GM21515 (cell line): ENCODE results near the gene STXBP3.

ENCODE experiments used
- ATAC-seq: cut with Tn5 transposase; IDR thresholded peaks from one replicate; pipeline ENCODE4 v1.9.1; 2021; ENCODE audit not compliant: unreplicated experiment

Gene STXBP3

DNA sequence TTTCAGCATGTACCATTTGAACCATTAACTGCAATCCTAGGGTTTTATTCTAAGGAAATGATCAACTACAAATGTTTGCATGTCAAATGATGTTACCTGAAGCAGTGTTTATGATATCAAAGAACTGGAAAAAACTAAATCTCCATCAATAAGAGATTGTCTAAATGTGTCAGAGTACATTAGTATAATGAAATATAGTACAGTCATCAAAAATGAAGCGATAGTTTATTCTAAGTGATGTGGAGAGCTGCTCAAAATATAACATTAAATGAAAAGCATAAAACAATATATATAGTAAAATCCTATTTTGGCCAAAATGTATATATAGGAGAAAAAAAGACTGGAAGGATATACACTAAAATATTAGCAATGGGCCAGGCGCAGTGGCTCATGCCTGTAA, 86.5 kb downstream of the STXBP3 start:
- no peak for ATAC-seq

- ATAC-seq, result no peak
These were observed 95.2 kb downstream of the STXBP3 start for GRCh38 chr1:108841703-108842102.

DNA sequence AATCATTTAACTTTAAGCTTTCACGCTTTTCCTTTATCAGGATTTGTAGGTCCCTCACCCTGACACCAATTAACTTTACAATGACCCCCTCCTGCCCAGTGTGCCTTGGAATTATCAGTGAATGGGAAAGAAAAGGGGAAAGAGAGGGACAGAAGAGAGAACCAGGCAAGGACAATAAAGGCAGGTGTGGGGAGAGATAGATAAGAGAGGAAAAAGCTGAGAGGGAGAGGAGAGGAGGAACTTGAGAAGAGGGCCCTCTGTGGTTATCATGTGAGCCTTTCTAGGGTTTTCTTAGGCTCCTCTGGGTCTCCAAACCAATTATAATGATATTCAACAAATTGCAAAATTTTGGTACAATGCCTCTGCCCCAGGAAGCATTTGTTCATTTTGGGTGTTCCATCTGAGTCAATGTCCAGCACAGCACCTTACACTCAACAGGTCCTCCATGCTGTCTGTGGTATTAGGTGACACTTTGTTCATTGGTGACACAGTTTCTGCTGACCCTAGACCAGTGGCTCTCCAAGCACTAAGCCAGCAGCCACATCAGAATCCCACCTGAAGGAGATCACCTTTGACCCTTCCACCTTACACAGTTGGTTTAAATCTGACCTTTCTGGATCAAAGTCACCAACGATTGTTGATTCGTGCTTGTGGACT, 96.2 kb downstream of the STXBP3 start:
- no peak for ATAC-seq

- ATAC-seq, result no peak
These were observed 97.1 kb downstream of the STXBP3 start for GRCh38 chr1:108843390-108844137.

- no peak for ATAC-seq
These were observed 99.0 kb downstream of the STXBP3 start for GRCh38 chr1:108845446-108845845.

- ATAC-seq, result no peak
These were observed 99.5 kb downstream of the STXBP3 start for GRCh38 chr1:108845991-108846390.

DNA sequence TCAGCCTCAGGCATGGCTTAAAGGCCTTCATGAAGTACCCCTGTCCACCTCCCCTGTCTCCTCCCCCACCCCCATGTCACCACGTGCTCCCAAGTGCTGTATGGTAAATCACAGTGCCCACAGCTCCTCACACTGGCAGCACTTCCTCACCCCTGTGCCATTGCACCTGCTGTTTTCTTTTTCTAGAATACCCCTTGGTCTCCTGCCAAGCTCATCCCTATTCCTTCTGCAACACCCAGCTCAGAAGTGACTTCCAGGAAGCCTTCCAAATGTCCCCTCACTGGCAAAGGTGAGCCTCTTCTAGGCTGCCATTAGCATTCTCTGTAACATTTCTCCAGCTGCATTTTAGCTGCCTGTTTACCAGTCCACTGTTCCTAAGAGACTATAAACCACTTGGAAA, 101.0 kb downstream of the STXBP3 start:
- ATAC-seq, result no peak

- no peak for ATAC-seq
These were observed 102.3 kb downstream of the STXBP3 start for GRCh38 chr1:108848806-108849205.

GRCh38 chr1:108850929-108851328, 104.5 kb downstream of the STXBP3 start:
- ATAC-seq, result no peak

DNA sequence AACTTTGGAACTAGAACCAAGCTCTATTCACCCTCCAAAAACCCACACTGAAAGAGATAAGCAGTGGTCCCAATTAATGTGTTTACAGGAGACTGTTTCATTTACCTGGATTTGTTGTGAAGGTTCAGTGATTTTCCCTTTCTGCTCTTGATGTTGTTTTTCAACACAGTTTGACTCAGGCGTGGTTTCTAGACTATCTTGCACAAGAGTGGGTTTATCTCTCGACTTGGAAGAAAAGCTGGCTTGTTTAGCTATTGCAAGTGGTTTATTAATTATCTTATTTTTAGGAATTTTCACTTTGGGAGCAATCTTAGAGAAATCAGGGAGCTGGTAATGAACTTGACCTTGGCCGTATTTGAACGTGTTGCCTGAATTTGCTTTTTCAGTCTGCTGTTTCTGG, 105.1 kb downstream of the STXBP3 start:
- no peak for ATAC-seq

DNA sequence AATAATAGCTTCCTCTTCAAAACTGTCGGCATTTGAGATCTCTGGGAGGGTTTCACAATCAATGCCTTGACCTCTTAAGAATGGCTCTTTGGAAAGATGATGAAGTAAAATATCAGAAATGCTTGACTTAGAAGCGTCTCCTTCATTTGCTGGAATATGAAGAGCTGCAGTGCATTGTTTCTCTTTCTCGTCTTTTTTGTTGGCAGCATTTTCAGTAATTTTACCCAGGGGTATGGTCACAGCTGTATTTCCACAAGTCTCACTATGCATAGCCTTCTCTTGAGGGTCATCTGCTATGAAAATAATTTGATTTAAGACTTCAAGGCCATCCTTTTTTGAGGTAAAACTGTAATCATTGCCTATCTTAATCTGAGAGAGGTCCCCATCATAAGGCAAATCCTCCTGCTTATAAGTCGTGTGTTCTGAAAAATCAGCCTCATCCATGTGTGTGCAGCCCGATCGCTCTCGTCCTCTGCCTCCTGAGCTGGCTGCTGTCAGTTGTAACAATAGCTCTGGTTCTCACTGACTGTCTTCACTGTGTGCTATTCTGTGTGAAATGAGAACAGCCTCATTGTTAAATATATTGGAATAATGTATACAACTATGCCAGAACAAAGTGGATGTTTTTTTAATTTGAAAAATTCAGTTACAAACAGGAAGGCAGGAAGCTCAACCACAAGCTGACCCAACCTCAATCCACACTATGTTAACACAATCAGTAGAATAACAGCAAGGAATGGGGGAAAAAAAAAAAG, 105.9 kb downstream of the STXBP3 start:
- ATAC-seq, result no peak

GRCh38 chr1:108854221-108855019, 107.9 kb downstream of the STXBP3 start:
- no peak for ATAC-seq

- ATAC-seq, result no peak
These were observed 110.5 kb downstream of the STXBP3 start, which contains the start of gene AKNAD1 for GRCh38 chr1:108856994-108857393. Gene AKNAD1, minus strand, starts transcription at chr1:108857094. Its CDS starts 4,430 bp downstream, at chr1:108852664.

DNA sequence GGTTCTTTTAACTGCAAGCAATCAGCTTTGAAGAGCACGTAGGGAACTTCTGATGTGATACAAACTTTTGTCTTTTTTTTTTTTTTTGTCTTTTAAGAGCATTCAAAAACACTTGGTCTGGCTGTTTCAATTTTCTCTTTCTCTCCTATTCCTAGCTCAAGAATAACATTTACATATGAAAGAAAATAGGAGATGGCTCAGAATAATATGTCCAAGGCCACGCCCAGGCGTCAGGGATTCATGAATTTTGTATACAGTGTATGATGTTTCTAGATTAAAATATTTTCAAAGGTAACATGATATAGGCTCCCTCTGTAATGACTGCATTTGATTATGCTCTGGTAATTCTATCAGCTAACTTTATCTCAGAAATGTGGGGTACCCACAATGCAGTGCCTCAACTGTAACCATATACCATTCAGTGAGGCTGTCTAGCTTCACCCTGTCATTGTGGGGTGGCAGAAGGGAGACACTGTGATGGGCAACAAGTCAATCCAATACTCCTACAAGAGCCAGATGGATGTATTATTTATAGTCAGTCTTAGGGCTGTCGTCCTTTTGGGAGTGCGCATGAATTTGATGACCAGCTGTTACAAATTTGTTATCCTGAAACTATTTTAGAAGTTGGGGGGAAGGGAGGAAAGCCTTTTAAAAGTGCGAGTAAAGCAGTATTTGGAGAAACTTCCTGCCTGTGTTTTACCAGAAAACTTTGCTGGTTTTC, 111.9 kb downstream of the STXBP3 start:
- no peak for ATAC-seq
